B cell (primary cell): ENCODE data around the gene ASAP3. TPM values are rescaled to one million over a fixed set of nuclear protein-coding genes. Genes with fewer than 3 reads are reported as not detected.

Experiments
- ATAC-seq: fragments of 200-7000 bp; cut with Tn5 transposase; one replicate; pipeline ENCODE4 v1.10.0; 2021; ENCODE audit warnings: low read depth, mild to moderate bottlenecking, moderate number of reproducible peaks, moderate library complexity
- CTCF ChIA-PET: fragments of 350-600 bp; sonication (Branson Sonifier 250); formaldehyde crosslinking; loops from one replicate; lab custom pipeline; 2021; ENCODE audit warnings: antibody characterized with exemption, inconsistent platforms; lab: Charles Lee
- POLR2A ChIA-PET: fragments of 350-600 bp; sonication (Branson Sonifier 250); formaldehyde crosslinking; loops from one replicate; lab custom pipeline; 2021; ENCODE audit warnings: antibody characterized with exemption; lab: Charles Lee
- DNase-seq: peaks from one replicate; pipeline ENCODE4 v3.0.0; 2013
- H2AFZ ChIP-seq: 2 replicates; pipeline ENCODE4 v1.6.1; 2012; ENCODE audit warnings: mild to moderate bottlenecking, low read depth, low read length; ENCODE audit not compliant: insufficient read depth, poor library complexity, severe bottlenecking
- H3K27ac ChIP-seq, 2 donors: 1 replicate in 1 of 2; 2 replicates in 1 of 2; pipeline ENCODE4 v1.5.1; 2012 to 2013; ENCODE audit warnings: low read length in 2 of 2, mild to moderate bottlenecking in 2 of 2, moderate library complexity in 1 of 2
- H3K27me3 ChIP-seq, 4 experiments: fragments of 200-600 bp in 1 of 4; sonication (generic) in 1 of 4; replicated peaks in 1 of 4; 1 replicate in 2 of 4; 2 replicates in 2 of 4; pipeline versions ENCODE4 v1.6.1 to v1.7.0; 2013 to 2016; ENCODE audit warnings: low read length in 3 of 4, mild to moderate bottlenecking in 2 of 4, mixed read lengths in 1 of 4, moderate library complexity in 1 of 4; ENCODE audit not compliant: insufficient read depth in 4 of 4, control insufficient read depth in 3 of 4; ENCODE audit errors: control extremely low read depth in 1 of 4
- H3K36me3 ChIP-seq, 2 experiments: replicated peaks in 1 of 2; 1 replicate in 1 of 2; 2 replicates in 1 of 2; pipeline versions ENCODE4 v1.6.1 to v1.7.1; 2013; ENCODE audit warnings: low read length in 1 of 2; ENCODE audit not compliant: insufficient read depth in 2 of 2, control insufficient read depth in 1 of 2; ENCODE audit errors: control extremely low read depth in 1 of 2, extremely low read depth in 1 of 2
- H3K4me1 ChIP-seq, 2 donors: fragments of 200-600 bp in 1 of 2; sonication (generic) in 1 of 2; 1 replicate in 1 of 2; 2 replicates in 1 of 2; pipeline versions ENCODE4 v1.5.1 to v1.6.1; 2013 to 2017; ENCODE audit warnings: low read length in 2 of 2; ENCODE audit not compliant: control insufficient read depth in 2 of 2, insufficient read depth in 2 of 2
- H3K4me2 ChIP-seq: replicated peaks from 2 replicates; pipeline ENCODE3; 2012; ENCODE audit warnings: mild to moderate bottlenecking, low read depth, low read length; ENCODE audit not compliant: poor library complexity, severe bottlenecking
- H3K4me3 ChIP-seq, 5 experiments: fragments of 200-600 bp in 1 of 5; sonication (generic) in 1 of 5; 1 replicate in 3 of 5; 2 replicates in 2 of 5; pipeline versions ENCODE4 v1.5.1 to v1.7.0; 2011 to 2016; ENCODE audit warnings: low read length in 4 of 5, mild to moderate bottlenecking in 4 of 5, low read depth in 2 of 5, control low read depth in 1 of 5, moderate library complexity in 1 of 5; ENCODE audit not compliant: insufficient read depth in 1 of 5; ENCODE audit errors: control extremely low read depth in 1 of 5, extremely low read depth in 1 of 5
- H3K79me2 ChIP-seq: fragments of 200-600 bp; sonication (generic); one replicate; pipeline ENCODE4 v1.6.0; 2016; ENCODE audit warnings: low read length; ENCODE audit not compliant: control insufficient read depth, insufficient read depth
- H3K9ac ChIP-seq: fragments of 200-600 bp; sonication (generic); 2 replicates; pipeline ENCODE4 v1.6.1; 2017; ENCODE audit warnings: mild to moderate bottlenecking, low read length, moderate library complexity
- H3K9me3 ChIP-seq, 3 donors: one replicate each; pipeline versions ENCODE4 v1.6.1 to v1.7.1; 2013; ENCODE audit warnings: low read length in 2 of 3; ENCODE audit not compliant: control insufficient read depth in 2 of 3, insufficient read depth in 1 of 3; ENCODE audit errors: control extremely low read depth in 1 of 3
- H4K20me1 ChIP-seq: 2 replicates; pipeline ENCODE4 v1.6.0; 2012; ENCODE audit warnings: mild to moderate bottlenecking, low read length; ENCODE audit not compliant: insufficient read depth, control insufficient read depth, poor library complexity, severe bottlenecking
- H3K27ac Mint-ChIP-seq: one replicate; pipeline ENCODE4 v1.8.0; 2021; ENCODE audit warnings: mixed read lengths
- H3K27me3 Mint-ChIP-seq: one replicate; pipeline ENCODE4 v1.8.0; 2021; ENCODE audit warnings: mixed read lengths
- H3K4me1 Mint-ChIP-seq: one replicate; pipeline ENCODE4 v1.8.0; 2021; ENCODE audit warnings: mixed read lengths
- H3K4me3 Mint-ChIP-seq: one replicate; pipeline ENCODE4 v1.8.0; 2021; ENCODE audit warnings: mixed read lengths
- H3K9me3 Mint-ChIP-seq: one replicate; pipeline ENCODE4 v1.8.0; 2022; ENCODE audit warnings: mixed read lengths; ENCODE audit not compliant: insufficient read depth
- EZH2 ChIP-seq: IDR thresholded peaks from 2 replicates; pipeline ENCODE4 v1.6.1; 2012; ENCODE audit warnings: borderline replicate concordance, low read depth, mild to moderate bottlenecking, moderate library complexity, low read length; ENCODE audit not compliant: insufficient read depth, poor library complexity, severe bottlenecking
- WGBS: methylation state at CpG from one replicate; pipeline ENCODE4 v1.1.5; 2013; ENCODE audit warnings: missing lambda C conversion rate; ENCODE audit not compliant: insufficient coverage; 5-methylcytosine and 5-hydroxymethylcytosine counted together
- intact Hi-C: fragments of 100-400 bp; cut with micrococcal nuclease; formaldehyde crosslinking; loops from one replicate; pipeline ENCODE4 v1.10.0; 2022
- polyA plus RNA-seq: library from polyadenylated mRNA; depleted of rRNA; stranded (reverse); fragments of >200 nt; gene quantifications from 2 replicates; pipeline ENCODE4 v1.2.3, GENCODE V29; 2012
- total RNA-seq, 2 donors: library from RNA; stranded (reverse); fragments of 120-200 nt in 1 of 2; gene quantifications; 1 replicate in 1 of 2; 2 replicates in 1 of 2; pipeline versions ENCODE4 v1.2.3 to v1.2.4, GENCODE V29; 2013 to 2022
- TF ChIP-seq, protein P1 (sequence below): fragments of 200-600 bp; IDR thresholded peaks from one replicate; pipeline ENCODE4 v1.8.0; 2022; ENCODE audit warnings: antibody characterized with exemption, mild to moderate bottlenecking

Gene ASAP3
- total and polyA plus RNA-seq, 2 donors (not counting 1 experiment from before 2014, with no cell fraction given) = 2.9 to 11.0 TPM

DNA sequence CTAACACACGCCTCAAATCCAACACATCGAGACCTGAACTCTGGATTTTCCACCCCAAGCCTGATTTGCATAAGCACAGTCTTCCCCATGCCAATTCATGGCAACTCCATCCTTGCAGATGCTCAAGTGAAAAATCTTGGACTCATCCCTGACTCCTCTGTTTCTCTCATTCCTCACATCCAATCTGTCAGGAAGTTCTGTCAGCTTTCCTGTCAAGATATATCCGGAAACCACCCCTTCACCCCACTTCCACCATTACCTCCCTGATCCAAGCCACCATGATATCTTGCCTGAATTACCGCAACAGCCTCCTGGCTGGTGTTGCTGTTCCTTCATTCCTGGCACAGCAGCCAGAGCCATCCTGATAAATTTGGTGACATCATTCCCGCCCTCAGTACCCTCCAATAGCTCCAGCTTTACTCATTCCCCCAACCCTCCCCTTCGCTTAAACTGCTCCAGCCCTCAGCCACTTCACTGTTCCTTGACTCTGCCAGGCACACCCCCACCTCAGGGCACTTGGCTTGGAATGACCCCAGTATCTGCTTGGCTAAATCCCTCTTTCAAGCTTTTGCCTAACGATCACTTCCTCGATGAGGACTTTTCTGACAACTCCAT lies 76.9 kb downstream of the ASAP3 start:
- no peak overlapping the region for H3K27ac ChIP-seq
- DNase-seq (no peak), ATAC-seq (no peak)
- 95% methylated on average over 8 of the region's 8 CpGs for WGBS
- TF ChIP-seq EZH2 = no peak
- TF ChIP-seq, protein P1, sequence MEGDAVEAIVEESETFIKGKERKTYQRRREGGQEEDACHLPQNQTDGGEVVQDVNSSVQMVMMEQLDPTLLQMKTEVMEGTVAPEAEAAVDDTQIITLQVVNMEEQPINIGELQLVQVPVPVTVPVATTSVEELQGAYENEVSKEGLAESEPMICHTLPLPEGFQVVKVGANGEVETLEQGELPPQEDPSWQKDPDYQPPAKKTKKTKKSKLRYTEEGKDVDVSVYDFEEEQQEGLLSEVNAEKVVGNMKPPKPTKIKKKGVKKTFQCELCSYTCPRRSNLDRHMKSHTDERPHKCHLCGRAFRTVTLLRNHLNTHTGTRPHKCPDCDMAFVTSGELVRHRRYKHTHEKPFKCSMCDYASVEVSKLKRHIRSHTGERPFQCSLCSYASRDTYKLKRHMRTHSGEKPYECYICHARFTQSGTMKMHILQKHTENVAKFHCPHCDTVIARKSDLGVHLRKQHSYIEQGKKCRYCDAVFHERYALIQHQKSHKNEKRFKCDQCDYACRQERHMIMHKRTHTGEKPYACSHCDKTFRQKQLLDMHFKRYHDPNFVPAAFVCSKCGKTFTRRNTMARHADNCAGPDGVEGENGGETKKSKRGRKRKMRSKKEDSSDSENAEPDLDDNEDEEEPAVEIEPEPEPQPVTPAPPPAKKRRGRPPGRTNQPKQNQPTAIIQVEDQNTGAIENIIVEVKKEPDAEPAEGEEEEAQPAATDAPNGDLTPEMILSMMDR = no peak
- Mint-ChIP-seq H3K4me1 (peaks cover 4% of the 10 kb centered on the region), H3K4me3 (no peak overlapping the region), H3K27ac (no peak overlapping the region), H3K27me3 (peaks cover 11% of the 10 kb centered on the region), H3K9me3 (no peaks in the 10 kb centered on the region)
- no peaks in the 10 kb centered on the region for H3K79me2 ChIP-seq
- H4K20me1 ChIP-seq = no peaks in the 10 kb centered on the region
- no peaks in the 10 kb centered on the region for H3K9me3 ChIP-seq
- no peak overlapping the region for H3K4me2 ChIP-seq
- H3K27me3 ChIP-seq = peaks cover 0 to 3% (median 1%) of the 10 kb centered on the region in 4 experiments
- peaks cover 0 to 5% of the 10 kb centered on the region in 2 donors for H3K4me1 ChIP-seq
- H3K4me3 ChIP-seq = no peak overlapping the region
- POLR2A ChIA-PET = no interaction called here
- no peaks in the 10 kb centered on the region for H3K36me3 ChIP-seq
- no peak overlapping the region for H3K9ac ChIP-seq
- intact Hi-C loops = no loop called here
- no peak overlapping the region for H2AFZ ChIP-seq
- CTCF ChIA-PET = interaction anchor here (0.9 kb wide), 1 partner anchor 132 kb away, joined by 3 read pairs; no protein-coding TSS in a partner anchor

DNA sequence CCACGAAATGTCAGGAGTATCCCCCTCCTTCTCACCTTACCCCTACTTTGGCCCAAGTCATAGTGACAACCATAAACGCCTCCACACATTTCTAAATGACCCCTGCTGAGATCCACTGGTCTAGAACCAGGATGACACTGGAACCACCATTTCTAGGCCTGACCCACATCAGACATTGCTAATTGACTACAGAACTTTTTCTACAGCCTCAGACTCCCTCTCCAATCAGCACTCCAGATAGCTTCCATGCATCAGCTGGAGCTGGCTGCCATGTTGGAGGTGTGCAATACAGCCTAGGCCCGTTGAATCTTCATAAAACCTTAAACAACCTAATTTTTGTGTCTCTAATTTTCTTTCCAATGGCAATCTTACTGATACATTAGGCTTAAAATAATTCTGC lies 78.0 kb downstream of the ASAP3 start:
- H3K27ac ChIP-seq = no peak overlapping the region
- H4K20me1 ChIP-seq = no peaks in the 10 kb centered on the region
- H3K27me3 ChIP-seq = peaks cover 0 to 3% (median 1%) of the 10 kb centered on the region in 4 experiments
- peaks cover 4% of the 10 kb centered on the region for H3K4me1 Mint-ChIP-seq
- H3K27ac Mint-ChIP-seq = no peak overlapping the region
- ATAC-seq (no peak), DNase-seq (no peak)
- H3K4me3 ChIP-seq = no peak overlapping the region
- no peaks in the 10 kb centered on the region for H3K9me3 ChIP-seq
- no peaks in the 10 kb centered on the region for H3K79me2 ChIP-seq
- no peak overlapping the region for H3K9ac ChIP-seq
- TF ChIP-seq EZH2 = no peak
- TF ChIP-seq, protein P1 = no peak
- intact Hi-C loops = loop anchor here (2.0 kb wide), 2 partner anchors 37 to 61 kb away; partner anchors contain the start of genes HNRNPR and ZNF436
- H2AFZ ChIP-seq = no peak overlapping the region
- H3K9me3 Mint-ChIP-seq = no peaks in the 10 kb centered on the region
- H3K4me3 Mint-ChIP-seq = no peak overlapping the region
- H3K27me3 Mint-ChIP-seq = peaks cover 11% of the 10 kb centered on the region
- no peak overlapping the region for H3K4me2 ChIP-seq
- WGBS = 87% methylated on average over 3 of the region's 3 CpGs
- peaks cover 0 to 5% of the 10 kb centered on the region in 2 donors for H3K4me1 ChIP-seq
- H3K36me3 ChIP-seq = no peaks in the 10 kb centered on the region
- ChIA-PET CTCF (interaction anchor here (1.3 kb wide), 1 partner anchor 91 kb away, joined by 3 read pairs; no protein-coding TSS in a partner anchor), POLR2A (interaction anchor here (0.8 kb wide), 1 partner anchor 62 kb away, joined by 3 read pairs; the partner anchor contains the start of gene HNRNPR)
